Measurements from ENCODE around the gene NHEJ1.
"Not testable (repeated sequence)": the region's sequence is repeated elsewhere in the genome, so short reads cannot be mapped to it uniquely, and the experiment has no call there.

Gene NHEJ1

GRCh38 chr2:219160186-219161017 lies at the start of gene NHEJ1:
Gene NHEJ1 (minus strand): TSS chr2:219160815. CDS start chr2:219158362, 2,453 bp downstream.
- H3K27ac ChIP-seq (ENCODE audit: low read length): no peak within 1 kb of the TSS
- H3K9me3 ChIP-seq (ENCODE audit: insufficient read depth, low read depth, low read length): no peaks in the 10 kb centered on the region
- H3K4me3 ChIP-seq (ENCODE audit: low read length): peak within 1 kb of the TSS; percentile 68
- peak within 1 kb of the TSS; percentile 81; the same call in 1 of the 2 replicates for H3K9ac ChIP-seq (ENCODE audit: low read depth, low read length)
- peaks cover 2% of the 10 kb centered on the region; the same call in 1 of the 2 replicates for H3K4me1 ChIP-seq (ENCODE audit: insufficient read depth, low read length)
- peaks cover 13% of the 10 kb centered on the region for H3K27me3 ChIP-seq (ENCODE audit: insufficient read depth, low read length)
- H3K36me3 ChIP-seq (ENCODE audit: insufficient read depth, low read depth, low read length): peaks cover 20% of the 10 kb centered on the region

GRCh38 chr2:219209236-219210195 lies 48.9 kb upstream of the NHEJ1 start:
- H3K27me3 ChIP-seq (ENCODE audit: insufficient read depth, low read length): no peaks in the 10 kb centered on the region
- H3K4me1 ChIP-seq (ENCODE audit: insufficient read depth, low read length): peaks cover 4% of the 10 kb centered on the region; the same call in 1 of the 2 replicates
- H3K36me3 ChIP-seq (ENCODE audit: insufficient read depth, low read depth, low read length): peaks cover 57% of the 10 kb centered on the region
- no peak overlapping the region for H3K9ac ChIP-seq (ENCODE audit: low read depth, low read length)
- H3K27ac ChIP-seq (ENCODE audit: low read length): no peak overlapping the region
- H3K4me3 ChIP-seq (ENCODE audit: low read length): no peak overlapping the region
- no peaks in the 10 kb centered on the region for H3K9me3 ChIP-seq (ENCODE audit: insufficient read depth, low read depth, low read length)

GRCh38 chr2:219207884-219208740 lies 47.5 kb upstream of the NHEJ1 start:
- H3K36me3 ChIP-seq (ENCODE audit: insufficient read depth, low read depth, low read length): peaks cover 43% of the 10 kb centered on the region; the same call in 1 of the 2 replicates
- peak overlapping the region; percentile 75; the same call in 1 of the 2 replicates for H3K9ac ChIP-seq (ENCODE audit: low read depth, low read length)
- no peaks in the 10 kb centered on the region for H3K27me3 ChIP-seq (ENCODE audit: insufficient read depth, low read length)
- H3K27ac ChIP-seq (ENCODE audit: low read length): no peak overlapping the region
- H3K4me1 ChIP-seq (ENCODE audit: insufficient read depth, low read length): peaks cover 4% of the 10 kb centered on the region; the same call in 1 of the 2 replicates
- peak overlapping the region; percentile 84; the same call in 1 of the 2 replicates for H3K4me3 ChIP-seq (ENCODE audit: low read length)
- H3K9me3 ChIP-seq (ENCODE audit: insufficient read depth, low read depth, low read length): no peaks in the 10 kb centered on the region

GRCh38 chr2:219207134-219207883 lies 46.7 kb upstream of the NHEJ1 start:
- peaks cover 4% of the 10 kb centered on the region; the same call in 1 of the 2 replicates for H3K4me1 ChIP-seq (ENCODE audit: insufficient read depth, low read length)
- H3K27me3 ChIP-seq (ENCODE audit: insufficient read depth, low read length): no peaks in the 10 kb centered on the region
- H3K9ac ChIP-seq (ENCODE audit: low read depth, low read length): peak overlapping the region; percentile 75; the same call in 1 of the 2 replicates
- no peaks in the 10 kb centered on the region for H3K9me3 ChIP-seq (ENCODE audit: insufficient read depth, low read depth, low read length)
- H3K4me3 ChIP-seq (ENCODE audit: low read length): peak overlapping the region; percentile 84
- no peak overlapping the region for H3K27ac ChIP-seq (ENCODE audit: low read length)
- H3K36me3 ChIP-seq (ENCODE audit: insufficient read depth, low read depth, low read length): peaks cover 35% of the 10 kb centered on the region; the same call in 1 of the 2 replicates

- H3K27ac ChIP-seq (ENCODE audit: low read length): no peak within 1 kb of the TSS
- peaks cover 31% of the 10 kb centered on the region; the same call in 1 of the 2 replicates for H3K36me3 ChIP-seq (ENCODE audit: insufficient read depth, low read depth, low read length)
- peak within 1 kb of the TSS; percentile 75 for H3K9ac ChIP-seq (ENCODE audit: low read depth, low read length)
- H3K9me3 ChIP-seq (ENCODE audit: insufficient read depth, low read depth, low read length): no peaks in the 10 kb centered on the region
- H3K4me3 ChIP-seq (ENCODE audit: low read length): peak within 1 kb of the TSS; percentile 84
- peaks cover 4% of the 10 kb centered on the region; the same call in 1 of the 2 replicates for H3K4me1 ChIP-seq (ENCODE audit: insufficient read depth, low read length)
- H3K27me3 ChIP-seq (ENCODE audit: insufficient read depth, low read length): no peaks in the 10 kb centered on the region
Observed at GRCh38 chr2:219206328-219207133, 45.9 kb upstream of the NHEJ1 start, which contains the start of gene ZFAND2B. Gene ZFAND2B (plus strand): TSS chr2:219206782. CDS start chr2:219206988, 206 bp downstream.

GRCh38 chr2:219205981-219206327 lies 45.3 kb upstream of the NHEJ1 start:
- H3K27ac ChIP-seq (ENCODE audit: low read length): no peak overlapping the region

GRCh38 chr2:219205165-219205538 lies 44.5 kb upstream of the NHEJ1 start:
- Histone ChIP-seq H3K36me3 (ENCODE audit: insufficient read depth, low read depth, low read length) (peaks cover 20% of the 10 kb centered on the region; the same call in 1 of the 2 replicates), H3K4me3 (ENCODE audit: low read length) (no peak overlapping the region), H3K4me1 (ENCODE audit: insufficient read depth, low read length) (peaks cover 4% of the 10 kb centered on the region; the same call in 1 of the 2 replicates), H3K27ac (ENCODE audit: low read length) (no peak overlapping the region), H3K9ac (ENCODE audit: low read depth, low read length) (no peak overlapping the region), H3K27me3 (ENCODE audit: insufficient read depth, low read length) (no peaks in the 10 kb centered on the region), H3K9me3 (ENCODE audit: insufficient read depth, low read depth, low read length) (no peaks in the 10 kb centered on the region)

More at GRCh38 chr2:219205981-219206327, 45.3 kb upstream of the NHEJ1 start:
- peak overlapping the region; percentile 73; the same call in 1 of the 2 replicates for H3K9ac ChIP-seq (ENCODE audit: low read depth, low read length)
- peak overlapping the region; percentile 84 for H3K4me3 ChIP-seq (ENCODE audit: low read length)
- no peaks in the 10 kb centered on the region for H3K9me3 ChIP-seq (ENCODE audit: insufficient read depth, low read depth, low read length)
- peaks cover 26% of the 10 kb centered on the region; the same call in 1 of the 2 replicates for H3K36me3 ChIP-seq (ENCODE audit: insufficient read depth, low read depth, low read length)
- H3K27me3 ChIP-seq (ENCODE audit: insufficient read depth, low read length): no peaks in the 10 kb centered on the region
- peaks cover 4% of the 10 kb centered on the region; the same call in 1 of the 2 replicates for H3K4me1 ChIP-seq (ENCODE audit: insufficient read depth, low read length)

GRCh38 chr2:219204425-219205164 lies 44.0 kb upstream of the NHEJ1 start:
- Histone ChIP-seq H3K4me1 (ENCODE audit: insufficient read depth, low read length) (peaks cover 4% of the 10 kb centered on the region; the same call in 1 of the 2 replicates), H3K9ac (ENCODE audit: low read depth, low read length) (no peak overlapping the region), H3K36me3 (ENCODE audit: insufficient read depth, low read depth, low read length) (peaks cover 15% of the 10 kb centered on the region; the same call in 1 of the 2 replicates), H3K4me3 (ENCODE audit: low read length) (no peak overlapping the region), H3K27me3 (ENCODE audit: insufficient read depth, low read length) (no peaks in the 10 kb centered on the region), H3K27ac (ENCODE audit: low read length) (no peak overlapping the region), H3K9me3 (ENCODE audit: insufficient read depth, low read depth, low read length) (no peaks in the 10 kb centered on the region)

GRCh38 chr2:219201331-219201730 lies 40.7 kb upstream of the NHEJ1 start:
- not testable (repeated sequence) for H3K27ac ChIP-seq (ENCODE audit: low read length); H3K36me3 ChIP-seq (ENCODE audit: insufficient read depth, low read depth, low read length); H3K4me1 ChIP-seq (ENCODE audit: insufficient read depth, low read length); H3K9me3 ChIP-seq (ENCODE audit: insufficient read depth, low read depth, low read length); H3K27me3 ChIP-seq (ENCODE audit: insufficient read depth, low read length); H3K9ac ChIP-seq (ENCODE audit: low read depth, low read length); H3K4me3 ChIP-seq (ENCODE audit: low read length)
